Stomach (tissue), 4 donors: ENCODE measurements around the gene TMEM134.

Experiments used
- CTCF ChIP-seq, 7 experiments: fragments of 450-650 bp in 4 of 7; fragments of 200-600 bp in 3 of 7; sonication (generic) in 3 of 7; IDR thresholded peaks; one replicate each; pipeline ENCODE4 v1.5.1; 2016 to 2019; ENCODE audit warnings: antibody characterized with exemption in 7 of 7, control low read depth in 2 of 7, mild to moderate bottlenecking in 1 of 7
- POLR2A ChIP-seq, 4 donors: fragments of 450-650 bp; IDR thresholded peaks; one replicate each; pipeline ENCODE4 v1.6.1; 2016; ENCODE audit warnings: antibody characterized with exemption in 4 of 4, control low read depth in 2 of 4, mild to moderate bottlenecking in 1 of 4, moderate library complexity in 1 of 4
- POLR2AphosphoS5 ChIP-seq, 3 donors: sonication (generic); formaldehyde crosslinking; IDR thresholded peaks; one replicate each; pipeline ENCODE4 v1.6.1; 2016; ENCODE audit warnings: antibody characterized with exemption in 3 of 3

GRCh38 chr11:67420147-67420645 is 48.9 kb downstream of the TMEM134 start:
- TF ChIP-seq CTCF (IDR thresholded peaks at IDR 0.05) (no peak), POLR2A (IDR thresholded peaks at IDR 0.05) (no peak), POLR2AphosphoS5 (IDR thresholded peaks at IDR 0.05) (no peak)
